ENCODE data around the gene BTBD2.

- TF ChIP-seq, protein P1, sequence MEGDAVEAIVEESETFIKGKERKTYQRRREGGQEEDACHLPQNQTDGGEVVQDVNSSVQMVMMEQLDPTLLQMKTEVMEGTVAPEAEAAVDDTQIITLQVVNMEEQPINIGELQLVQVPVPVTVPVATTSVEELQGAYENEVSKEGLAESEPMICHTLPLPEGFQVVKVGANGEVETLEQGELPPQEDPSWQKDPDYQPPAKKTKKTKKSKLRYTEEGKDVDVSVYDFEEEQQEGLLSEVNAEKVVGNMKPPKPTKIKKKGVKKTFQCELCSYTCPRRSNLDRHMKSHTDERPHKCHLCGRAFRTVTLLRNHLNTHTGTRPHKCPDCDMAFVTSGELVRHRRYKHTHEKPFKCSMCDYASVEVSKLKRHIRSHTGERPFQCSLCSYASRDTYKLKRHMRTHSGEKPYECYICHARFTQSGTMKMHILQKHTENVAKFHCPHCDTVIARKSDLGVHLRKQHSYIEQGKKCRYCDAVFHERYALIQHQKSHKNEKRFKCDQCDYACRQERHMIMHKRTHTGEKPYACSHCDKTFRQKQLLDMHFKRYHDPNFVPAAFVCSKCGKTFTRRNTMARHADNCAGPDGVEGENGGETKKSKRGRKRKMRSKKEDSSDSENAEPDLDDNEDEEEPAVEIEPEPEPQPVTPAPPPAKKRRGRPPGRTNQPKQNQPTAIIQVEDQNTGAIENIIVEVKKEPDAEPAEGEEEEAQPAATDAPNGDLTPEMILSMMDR (IDR thresholded peaks at IDR 0.05) = no peak
- TF ChIP-seq POLR2AphosphoS5 (IDR thresholded peaks at IDR 0.05) (peak in 1 of 4 donors; percentile 20), POLR2A (IDR thresholded peaks at IDR 0.05) (no peak)
Observed at GRCh38 chr19:2038284-2039088, 23.0 kb upstream of the BTBD2 start.

Measured in sigmoid colon (tissue), 4 donors.